Hematopoietic multipotent progenitor cell treated with erythropoietin and hydrocortisone succinate and interleukin-3 and kit ligand, for 8 days (in vitro differentiated cells): Measurements from ENCODE around the gene SHISA5.

ENCODE experiments used
- DNase-seq: peaks from one replicate; pipeline ENCODE4 v3.0.0-alpha.2; 2015

Gene SHISA5

DNA sequence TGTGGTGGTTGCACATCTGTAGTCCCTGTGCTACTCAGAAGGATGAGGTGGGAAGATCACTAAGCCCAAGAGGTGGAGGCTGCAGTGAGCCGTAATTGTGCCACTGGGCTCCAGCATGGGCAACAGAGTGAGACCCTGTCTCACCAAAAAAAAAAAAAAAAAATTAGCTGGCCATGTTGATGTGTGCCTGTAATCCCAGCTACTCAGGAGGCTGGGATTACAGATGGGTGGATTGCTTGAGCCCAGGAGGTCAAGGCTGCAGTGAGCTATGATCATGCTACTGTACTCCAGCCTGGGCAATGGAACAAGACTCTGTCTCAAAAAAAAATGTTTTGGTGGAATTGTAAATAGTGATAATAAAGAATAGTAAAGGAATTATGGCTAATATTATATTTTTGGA, 47.5 kb downstream of the SHISA5 start:
- no peak for DNase-seq

DNA sequence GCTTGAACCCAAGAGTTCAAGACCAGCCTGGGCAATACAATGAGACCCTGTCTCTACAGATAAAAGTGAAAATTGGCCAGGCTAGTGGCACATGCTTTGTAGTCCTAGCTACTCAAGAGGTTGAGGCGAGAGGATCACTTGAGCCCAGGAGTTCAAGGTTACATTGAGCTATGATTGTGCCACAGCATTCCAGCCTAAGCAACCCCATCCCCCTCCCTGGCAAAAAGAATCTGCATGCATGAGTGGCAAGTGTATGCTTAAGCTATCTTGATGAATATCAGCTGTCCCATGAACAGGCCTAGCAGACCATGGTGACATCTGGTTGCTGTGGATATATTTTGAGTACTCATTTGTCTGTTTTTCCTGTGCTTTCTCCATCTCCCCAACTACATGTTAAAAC, 52.7 kb downstream of the SHISA5 start:
- no peak for DNase-seq

DNA sequence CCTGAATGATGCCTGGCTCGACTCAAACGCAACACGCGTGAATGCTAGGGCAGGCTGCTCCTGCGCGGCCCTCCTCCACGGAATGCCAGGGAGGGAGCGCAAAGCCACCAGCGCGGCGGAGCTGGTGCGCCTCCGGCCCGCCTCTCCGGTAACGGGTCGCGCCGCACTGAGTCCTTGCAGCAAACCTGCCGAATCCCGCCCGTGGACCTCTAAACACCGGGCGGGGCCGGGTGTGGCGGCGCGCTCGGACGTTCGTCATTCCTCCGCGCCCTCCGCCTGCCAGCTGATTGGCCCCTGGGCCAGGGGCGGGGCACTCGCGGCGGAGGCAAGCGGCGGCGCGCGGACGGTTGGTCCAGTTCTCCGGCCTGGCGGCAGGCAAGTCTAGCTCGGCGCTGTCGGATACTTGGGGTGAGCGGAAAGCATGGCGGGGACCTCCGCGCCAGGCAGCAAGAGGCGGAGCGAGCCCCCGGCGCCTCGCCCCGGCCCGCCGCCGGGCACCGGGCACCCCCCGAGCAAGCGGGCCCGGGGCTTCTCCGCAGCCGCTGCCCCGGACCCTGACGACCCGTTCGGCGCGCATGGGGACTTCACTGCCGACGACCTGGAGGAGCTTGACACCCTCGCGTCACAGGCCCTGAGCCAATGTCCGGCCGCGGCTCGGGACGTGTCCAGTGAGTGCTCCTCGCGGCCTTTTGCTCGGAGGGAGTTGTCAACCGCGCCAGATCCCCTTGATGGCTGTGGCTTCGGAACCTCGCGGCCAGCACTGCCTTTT, 57.4 kb downstream of the SHISA5 start, which contains the start of gene ATRIP:
Gene ATRIP (plus strand): TSS at position 313 of the 769 bp plus-strand sequence. CDS start 109 bp downstream, at position 422.
- DNase-seq = peak; percentile 88

DNA sequence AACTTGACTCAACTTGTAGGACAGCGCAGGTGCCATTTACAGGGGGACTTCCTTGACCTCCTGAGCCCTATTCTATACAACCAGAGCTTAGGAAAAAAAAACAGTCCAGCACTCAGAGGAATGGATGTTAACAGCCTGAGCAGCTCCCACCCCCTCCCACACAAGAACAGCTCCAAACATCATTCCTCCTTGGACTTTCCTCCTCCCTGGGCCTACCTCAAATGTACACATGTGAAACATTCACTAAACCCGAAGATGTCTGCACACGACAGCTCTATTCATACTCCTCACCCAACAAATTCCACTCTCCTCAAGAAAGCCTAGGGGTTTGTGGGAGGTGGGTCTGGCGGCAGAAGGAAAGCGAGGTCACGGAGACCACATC, 57.9 kb downstream of the SHISA5 start:
- peak; percentile 14 for DNase-seq

DNA sequence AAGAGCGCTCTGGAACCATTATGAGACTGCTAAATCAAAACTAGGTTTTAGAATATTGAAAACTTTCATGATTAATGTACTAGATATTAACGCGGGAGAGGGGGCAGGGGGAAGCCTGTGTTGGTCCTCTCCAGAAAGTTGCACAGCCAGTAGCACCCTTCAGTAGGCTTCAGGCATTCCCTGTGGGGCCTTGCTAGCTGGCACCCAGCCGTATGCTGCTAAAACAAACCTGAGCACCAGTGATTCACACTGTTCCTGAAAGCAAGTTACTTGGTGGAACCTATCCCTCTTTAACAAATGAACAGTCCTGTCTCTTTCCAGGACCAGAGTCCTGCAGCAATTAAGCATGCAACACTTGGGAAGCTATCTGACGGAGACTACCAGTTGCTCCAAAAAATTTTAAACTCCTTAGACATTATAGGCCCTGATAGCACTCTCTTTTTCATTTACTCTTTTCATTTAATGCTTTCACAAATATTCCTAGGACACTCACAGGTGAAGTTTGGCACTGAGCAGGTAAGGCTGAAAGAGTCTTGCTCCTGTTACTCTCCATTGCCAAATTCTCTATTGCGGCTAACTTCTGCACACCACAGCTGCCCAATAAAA, 58.6 kb downstream of the SHISA5 start:
- no peak for DNase-seq

DNA sequence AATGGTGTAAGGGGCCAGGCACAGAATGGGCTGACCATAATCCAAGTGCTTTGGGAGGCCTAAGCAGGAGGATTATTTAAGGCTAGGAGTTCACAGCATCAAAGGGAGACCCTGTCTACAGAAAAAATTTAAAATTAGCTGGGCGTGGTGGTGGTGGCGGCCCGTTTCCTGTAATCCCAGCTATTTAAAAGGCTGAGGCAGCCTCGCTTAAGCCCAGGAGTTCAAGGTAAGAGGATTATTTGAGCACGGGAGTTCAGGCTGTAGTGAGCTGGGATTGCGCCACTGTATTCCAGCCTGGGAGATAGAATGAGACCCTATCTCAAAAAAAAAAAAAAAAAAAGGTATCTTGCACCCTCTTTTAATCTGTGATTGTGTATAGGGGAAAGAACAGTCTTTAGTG, 62.0 kb downstream of the SHISA5 start:
- no peak for DNase-seq

DNA sequence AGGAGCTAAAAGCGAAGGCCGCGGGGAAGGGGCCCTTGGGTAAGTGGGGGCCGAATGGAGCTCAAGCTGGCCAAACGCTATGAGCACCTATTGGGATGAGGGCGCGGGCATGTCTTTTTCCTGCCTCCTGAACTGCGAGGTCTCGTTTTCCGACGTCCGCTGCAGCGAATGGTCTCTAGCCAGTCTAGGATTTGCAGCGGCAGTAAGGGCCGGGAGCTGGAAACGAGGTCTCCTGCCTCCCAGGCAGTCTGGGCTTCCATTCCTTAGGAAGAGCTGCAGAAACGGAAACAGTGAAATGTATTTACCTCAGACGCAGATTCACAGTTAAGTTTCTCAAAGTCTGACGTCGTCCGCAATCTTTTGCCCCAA, 63.4 kb downstream of the SHISA5 start:
- peak; percentile 32 for DNase-seq

DNA sequence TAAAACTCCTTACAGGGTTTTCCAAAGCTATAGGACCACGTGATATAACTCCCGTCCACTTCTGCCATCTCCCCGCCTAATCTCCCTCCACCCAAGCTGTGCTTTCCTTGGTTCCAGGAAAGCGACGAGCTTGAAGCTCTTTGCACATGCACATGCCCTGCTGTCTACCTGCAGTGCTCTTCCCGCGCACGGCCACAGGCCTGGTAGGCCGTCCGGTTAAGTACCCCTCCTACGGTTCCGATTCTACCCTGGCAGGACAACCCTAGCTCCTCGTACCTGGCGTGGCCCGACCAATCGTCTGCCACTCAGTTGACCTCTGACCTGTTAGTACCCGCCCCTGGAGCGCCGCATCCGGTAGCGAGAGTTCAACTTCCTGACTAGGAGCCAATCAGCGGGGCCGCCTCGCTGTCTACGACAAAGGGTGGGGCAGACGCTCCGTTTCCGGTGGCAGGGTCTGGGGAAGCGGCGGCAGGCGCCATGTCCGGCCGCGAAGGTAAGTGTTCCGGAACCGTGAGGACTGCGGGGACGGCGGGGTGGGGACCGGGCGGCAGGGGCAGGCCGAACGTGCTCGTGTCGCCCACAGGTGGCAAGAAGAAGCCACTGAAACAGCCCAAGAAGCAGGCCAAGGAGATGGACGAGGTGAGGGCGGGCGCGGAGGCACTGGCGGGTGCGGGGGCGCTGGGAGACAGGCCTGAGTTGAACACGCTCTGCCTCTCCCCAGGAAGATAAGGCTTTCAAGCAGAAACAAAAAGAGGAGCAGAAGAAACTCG, 64.0 kb downstream of the SHISA5 start, which contains the start of the genes CCDC51 and TMA7:
Gene CCDC51 (minus strand): TSS at position 300 of the 770 bp plus-strand sequence. CDS start 4,991 bp downstream, outside the sequence.
Gene TMA7 (plus strand): TSS at position 438 of the 770 bp plus-strand sequence. CDS start 40 bp downstream, at position 478.
- peak; percentile 98 for DNase-seq

DNA sequence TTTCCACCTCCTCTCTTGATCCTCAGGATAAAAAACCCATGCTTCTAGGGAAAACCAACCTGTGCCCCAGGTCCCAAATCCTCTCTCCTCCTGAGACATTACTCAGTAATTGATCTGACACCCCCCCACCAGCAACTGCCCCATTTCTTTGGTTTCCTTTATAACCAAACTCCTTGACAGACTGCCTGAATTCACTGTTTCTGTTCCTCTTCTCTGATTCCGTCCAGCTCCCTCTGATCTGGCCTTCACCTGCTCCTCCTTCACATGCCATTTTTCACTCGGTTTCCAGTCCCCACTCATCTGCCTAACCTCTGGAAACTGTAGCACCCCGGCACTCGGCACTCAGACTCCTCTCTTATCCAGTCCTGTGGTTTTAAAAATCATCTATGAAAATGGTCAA, 66.2 kb downstream of the SHISA5 start:
- DNase-seq = no peak

DNA sequence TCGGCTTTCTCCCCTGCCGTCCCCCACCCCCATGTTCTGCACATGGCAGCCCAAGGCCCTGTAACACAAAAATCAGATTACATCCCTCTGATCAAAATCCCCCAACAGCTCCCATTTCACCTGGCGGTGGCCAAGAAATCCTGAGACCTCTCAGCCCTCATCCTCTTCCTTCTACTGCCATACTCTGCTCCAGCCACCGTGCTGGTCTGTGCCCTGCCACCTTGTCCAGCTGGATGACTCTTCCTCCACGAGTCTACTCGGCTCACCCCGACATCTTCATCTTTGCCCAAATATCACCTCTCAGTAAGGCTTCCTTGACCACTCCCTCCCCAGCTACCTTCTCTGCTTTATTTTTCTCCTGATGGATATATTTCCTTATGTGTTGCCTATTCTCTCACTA, 67.1 kb downstream of the SHISA5 start:
- no peak for DNase-seq

DNA sequence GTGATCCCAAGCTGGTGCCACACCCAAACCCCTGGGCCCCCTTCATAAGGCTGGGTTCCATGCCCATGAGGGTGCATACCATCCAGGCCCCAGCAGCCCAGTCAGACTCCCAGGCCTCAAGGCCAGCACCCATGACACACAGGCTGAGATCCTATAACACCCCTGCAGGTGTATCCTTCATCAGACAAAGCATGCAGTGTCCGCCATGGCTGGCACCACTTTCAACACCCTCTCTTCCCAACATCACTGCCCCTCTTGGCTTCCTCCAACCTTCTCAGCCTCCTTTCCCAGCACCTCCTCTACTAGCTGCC, 67.5 kb downstream of the SHISA5 start:
- no peak for DNase-seq

DNA sequence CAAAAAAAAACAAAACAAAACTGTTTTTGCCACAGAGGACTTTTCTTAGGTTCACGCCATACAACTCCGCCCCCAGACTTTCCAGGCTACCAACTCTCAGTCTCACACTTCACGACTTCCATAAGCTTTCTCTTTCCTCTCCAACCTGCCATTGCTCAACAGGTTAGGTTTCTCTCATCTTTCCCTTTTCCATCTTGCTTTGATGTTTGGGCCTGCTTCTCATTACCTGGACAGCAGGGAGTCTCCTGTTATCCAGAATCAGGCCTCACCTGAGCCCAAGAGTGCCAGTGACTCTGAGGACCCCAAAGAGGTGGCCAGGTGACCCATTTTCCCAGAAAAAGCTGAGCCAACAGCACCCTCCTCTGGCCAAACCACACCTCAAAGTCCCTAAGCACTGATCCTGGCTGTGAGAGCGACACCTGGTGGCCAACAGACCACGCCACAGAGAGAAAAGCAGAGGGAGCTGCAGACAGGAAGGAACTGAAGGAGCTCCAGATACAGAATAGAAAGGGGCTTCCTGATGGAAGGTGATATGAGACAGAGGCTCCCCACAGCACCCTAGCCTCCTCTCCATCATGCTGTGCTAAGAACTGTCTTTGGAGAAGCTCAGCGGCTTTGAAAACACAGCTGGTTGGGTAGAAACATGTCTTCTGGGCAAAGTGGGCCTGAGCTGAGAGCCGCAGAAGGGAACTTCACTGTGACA, 68.0 kb downstream of the SHISA5 start:
- DNase-seq = peak; percentile 89

DNA sequence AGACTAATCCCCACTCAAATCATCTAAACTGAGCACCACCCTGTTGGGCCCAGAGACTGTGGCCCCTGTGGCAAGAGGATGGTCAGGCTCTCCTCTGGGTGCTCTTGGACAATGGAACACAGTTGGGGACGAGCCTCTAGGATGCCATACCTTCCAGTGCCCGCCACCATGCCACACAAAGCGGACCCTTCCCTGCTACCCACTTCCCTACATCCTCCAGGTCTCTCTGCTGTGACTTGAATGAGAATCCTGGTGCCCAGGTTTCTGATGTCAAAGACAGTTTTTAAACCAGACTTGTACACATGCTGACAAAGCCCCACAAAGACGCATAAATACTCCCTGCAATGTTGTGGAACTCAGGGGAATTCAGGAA, 68.8 kb downstream of the SHISA5 start:
- no peak for DNase-seq

DNA sequence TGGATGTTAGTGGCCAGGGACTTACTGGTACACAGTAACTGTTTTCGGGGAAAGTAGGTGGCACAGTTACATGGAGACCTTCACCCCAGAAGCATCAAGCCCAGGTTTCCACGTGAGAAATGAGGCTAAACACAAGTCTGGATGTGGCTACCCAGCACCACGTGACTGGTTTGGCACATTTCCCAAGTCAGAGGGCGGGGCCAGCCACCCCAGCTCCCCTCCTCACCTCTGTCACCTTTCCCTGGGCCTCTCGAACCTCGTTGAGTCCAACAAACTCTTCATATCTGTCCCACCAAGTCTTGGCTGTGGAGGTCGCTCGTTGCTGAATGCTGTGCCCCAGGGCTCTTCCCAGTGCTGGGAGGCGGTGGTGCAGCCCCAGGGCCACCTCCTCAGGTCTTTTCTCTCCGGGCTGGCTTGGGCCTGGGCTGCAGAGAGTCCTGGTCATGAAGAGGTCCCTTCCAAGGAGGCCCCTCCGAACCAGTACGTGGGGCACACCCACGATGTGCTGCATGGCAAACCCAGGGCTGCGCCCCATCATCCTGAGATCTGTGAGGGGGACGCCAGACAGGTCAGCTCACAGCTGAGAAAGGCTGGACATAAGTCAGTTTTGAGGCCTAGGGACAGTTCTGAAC, 69.3 kb downstream of the SHISA5 start:
- peak; percentile 50 for DNase-seq

DNA sequence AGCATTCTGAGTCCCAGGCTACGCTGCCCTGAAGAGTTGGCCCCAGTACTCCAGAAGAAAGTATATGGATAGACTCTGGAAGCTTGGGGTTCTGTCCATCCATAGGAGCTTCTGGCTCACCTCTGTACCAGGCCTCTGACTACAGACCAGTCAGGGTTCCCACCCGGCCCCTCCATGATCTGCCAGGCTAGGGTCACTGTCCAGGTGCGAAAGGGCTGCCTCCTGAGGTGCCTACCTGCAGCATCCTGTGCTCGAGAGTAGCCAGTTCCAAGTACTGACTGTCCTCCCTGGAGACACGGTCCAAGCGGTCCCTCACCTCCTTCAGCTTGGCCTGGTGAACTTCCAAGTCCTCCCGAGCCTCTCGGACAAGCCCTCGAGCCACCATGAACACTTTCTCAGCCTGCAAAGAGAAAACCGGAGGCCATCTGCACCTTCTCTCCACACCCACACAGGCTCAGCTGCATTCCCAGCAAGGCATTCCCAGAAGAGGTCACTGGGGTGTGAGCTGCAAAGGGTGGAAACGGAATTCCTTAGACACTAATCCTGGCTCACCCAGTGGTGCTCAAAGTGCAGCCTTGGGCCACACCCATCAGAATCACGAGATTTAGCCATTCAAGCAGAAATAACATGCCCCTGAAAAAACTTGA, 70.4 kb downstream of the SHISA5 start:
- DNase-seq = no peak

DNA sequence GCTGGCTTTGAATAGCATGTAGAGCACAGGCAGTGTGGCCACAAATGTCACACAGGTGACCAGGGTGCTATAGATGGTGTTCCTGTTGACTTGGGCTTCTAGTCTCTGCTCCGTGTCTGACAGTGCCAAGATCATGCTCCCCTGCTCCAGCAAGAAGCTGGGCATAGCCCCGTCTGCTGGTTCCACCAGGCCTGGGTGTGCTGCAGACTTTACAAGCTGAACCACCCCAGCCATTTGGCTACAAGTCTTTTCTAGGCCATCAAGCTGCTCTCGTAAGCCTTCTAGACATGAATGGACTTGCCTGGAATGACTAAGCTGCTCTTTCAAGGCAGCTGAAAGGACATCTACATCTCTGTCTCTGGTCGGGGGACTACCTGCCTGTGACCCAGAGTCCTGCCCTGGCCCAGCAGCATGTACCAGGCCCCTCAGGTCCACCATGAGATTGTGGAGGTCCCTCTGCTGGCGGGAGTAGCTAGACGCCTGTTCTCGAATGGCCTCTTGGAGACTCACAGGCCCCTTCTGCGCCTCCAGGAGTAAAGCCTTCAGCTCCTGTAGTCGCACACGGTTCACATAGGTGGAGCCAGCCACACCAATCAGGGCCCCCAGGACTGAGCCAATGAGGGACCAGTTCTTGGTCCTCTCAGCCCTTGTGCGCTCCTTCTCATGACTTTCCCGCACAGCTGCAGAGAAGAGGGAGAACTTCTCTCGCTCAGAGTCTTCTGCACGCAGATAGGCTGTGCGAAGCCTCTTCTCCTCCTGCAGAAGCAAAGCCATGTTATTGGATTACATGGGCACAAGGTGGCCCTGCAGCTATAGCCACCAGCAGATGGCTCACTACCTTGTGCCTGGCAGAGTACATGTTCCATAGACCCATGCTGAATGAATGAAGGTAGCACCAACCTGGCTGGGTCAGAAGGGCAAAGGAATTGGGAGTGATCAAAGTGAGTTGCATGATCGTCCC, 71.3 kb downstream of the SHISA5 start:
- peak; percentile 30 for DNase-seq

DNA sequence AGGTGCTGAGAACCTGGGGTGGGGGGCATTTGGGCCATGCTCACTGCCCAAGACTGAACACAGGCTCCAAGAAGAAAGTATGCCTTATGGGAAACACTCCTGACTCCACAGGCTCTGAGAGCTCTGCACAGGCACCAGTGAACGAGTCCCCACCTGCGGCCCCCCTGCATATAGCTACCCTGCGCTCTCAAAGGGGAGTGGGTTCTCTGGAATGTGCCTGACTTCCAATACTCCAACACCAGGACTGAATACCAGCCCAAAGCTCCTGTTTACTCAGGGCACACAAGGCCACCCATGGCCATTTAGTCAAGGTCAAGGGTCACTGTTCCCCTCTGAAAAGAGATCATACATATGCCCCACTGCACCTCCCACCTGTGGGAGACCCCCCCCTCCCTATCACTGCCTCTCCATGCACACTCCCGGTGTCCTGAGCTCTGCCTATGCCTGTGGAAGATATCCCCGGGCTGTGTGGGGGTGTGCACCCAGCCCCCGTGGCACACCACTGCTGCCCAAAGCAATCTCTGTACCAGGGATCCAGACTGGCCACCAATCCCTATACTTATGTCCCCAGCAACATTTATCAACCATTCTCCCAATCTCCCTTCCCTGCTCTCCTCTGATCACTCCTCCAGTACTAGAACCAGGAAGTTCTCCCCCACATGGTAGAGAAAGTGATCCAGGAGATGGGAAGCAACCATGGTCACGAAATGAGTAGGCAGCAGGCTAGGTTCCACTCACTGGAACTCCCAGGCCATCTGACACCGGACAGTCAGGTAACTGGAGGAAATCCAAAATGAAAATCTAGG, 72.5 kb downstream of the SHISA5 start:
- no peak for DNase-seq

DNA sequence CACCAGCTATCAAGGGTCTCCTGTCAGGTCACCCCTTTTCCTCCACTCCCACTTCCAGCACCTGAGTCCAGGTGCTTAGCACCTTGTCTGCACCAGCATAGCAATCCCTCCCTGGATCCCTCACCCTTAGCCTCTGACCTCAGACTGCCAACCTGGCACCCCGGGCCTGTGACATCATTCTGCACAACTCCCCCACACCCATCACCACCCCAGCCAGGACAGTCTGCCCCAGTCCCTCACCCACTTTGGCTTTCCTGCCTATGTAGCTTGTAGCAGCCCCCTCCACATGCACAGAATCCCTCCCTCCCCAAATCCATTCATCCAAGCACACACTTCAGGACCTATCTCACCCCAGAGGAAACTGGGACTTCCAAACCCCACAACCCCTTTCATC, 73.3 kb downstream of the SHISA5 start:
- DNase-seq = no peak

DNA sequence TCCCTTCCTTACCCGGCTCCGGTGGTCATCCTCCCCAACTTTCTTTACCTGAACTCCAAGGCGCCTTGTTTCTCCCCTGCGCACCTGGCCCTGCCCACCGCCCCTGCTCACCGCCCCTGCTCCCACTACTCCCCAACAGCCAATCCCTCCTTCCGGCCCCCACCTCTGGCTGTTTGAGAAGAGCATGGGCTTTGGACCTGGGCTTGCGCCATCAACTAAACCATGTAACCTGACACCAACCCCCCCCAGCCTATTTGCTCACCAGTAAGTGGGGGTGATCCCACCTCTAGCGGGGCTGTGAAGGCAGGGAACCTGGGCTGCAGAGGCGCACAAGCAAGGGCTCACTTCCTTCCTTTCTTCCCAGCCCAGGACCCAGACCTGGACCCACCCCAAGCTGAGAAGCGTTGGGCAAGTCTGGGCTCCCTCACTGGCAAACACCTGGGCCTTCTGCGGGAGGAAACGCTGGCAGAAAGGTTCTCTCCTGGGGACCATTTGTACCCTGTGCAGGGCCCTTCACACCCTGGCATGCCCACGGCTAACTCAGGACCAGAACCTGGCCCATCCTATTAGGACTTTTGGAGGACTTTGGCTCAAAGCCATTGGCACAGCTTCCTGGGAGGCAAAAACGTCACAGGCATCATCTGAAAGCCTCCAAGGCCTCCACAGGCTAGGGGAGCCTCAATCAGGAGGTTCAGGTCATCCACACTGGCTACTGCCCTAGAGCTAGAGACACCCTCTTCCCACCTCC, 73.8 kb downstream of the SHISA5 start, which contains the start of gene PLXNB1:
Gene PLXNB1 (minus strand): TSS at position 127 of the 748 bp plus-strand sequence. CDS start 5,475 bp downstream, outside the sequence.
- no peak for DNase-seq
